ENCODE measurements around the gene CASK. TPM values are rescaled to one million over a fixed set of nuclear protein-coding genes. Genes with fewer than 3 reads are reported as not detected.

Gene CASK
- total RNA-seq, 2 experiments from 2014 or later = 16.6 to 20.4 TPM

- no peaks in the 10 kb centered on the region for H3K36me3 Mint-ChIP-seq
- H3K4me1 Mint-ChIP-seq = peaks cover 2% of the 10 kb centered on the region
- H3K27ac Mint-ChIP-seq = no peak overlapping the region
- no peak overlapping the region for H3K4me3 Mint-ChIP-seq
- DNase-seq = no peak
- H3K27me3 Mint-ChIP-seq = no peaks in the 10 kb centered on the region
- no peaks in the 10 kb centered on the region for H3K9me3 Mint-ChIP-seq
Measured at GRCh38 chrX:41468647-41469323, 454.6 kb downstream of the CASK start.

Other genes starting within 250 kb of the CASK start
- gene GPR34, start 234.6 kb downstream of the CASK start, total RNA-seq = 1 to 10 TPM; 1.0 to 1.4 TPM
- under 1 TPM; 0.12 to 0.14 TPM for gene GPR82, start 199.4 kb downstream of the CASK start, total RNA-seq